Suprapubic skin (tissue), 4 donors: Measurements from ENCODE around the gene HLA-F.

ENCODE experiments used
- EP300 ChIP-seq: sonication (generic); formaldehyde crosslinking; IDR thresholded peaks from one replicate; pipeline ENCODE4 v1.6.1; 2017; ENCODE audit warnings: antibody characterized with exemption
- POLR2A ChIP-seq, 2 donors: fragments of 450-650 bp; IDR thresholded peaks; one replicate each; pipeline ENCODE4 v1.6.1; 2017; ENCODE audit warnings: antibody characterized with exemption in 2 of 2, mild to moderate bottlenecking in 2 of 2, moderate library complexity in 2 of 2
- POLR2AphosphoS5 ChIP-seq, 3 donors: sonication (generic); formaldehyde crosslinking; IDR thresholded peaks; one replicate each; pipeline ENCODE4 v1.6.1; 2017; ENCODE audit warnings: antibody characterized with exemption in 3 of 3
- TF ChIP-seq, protein P1 (sequence below), 2 donors: fragments of 200-600 bp in 1 of 2; fragments of 450-650 bp in 1 of 2; sonication (generic) in 1 of 2; IDR thresholded peaks; one replicate each; pipeline ENCODE4 v1.5.1; 2016 to 2019; ENCODE audit warnings: antibody characterized with exemption in 2 of 2, mild to moderate bottlenecking in 1 of 2, moderate library complexity in 1 of 2

DNA sequence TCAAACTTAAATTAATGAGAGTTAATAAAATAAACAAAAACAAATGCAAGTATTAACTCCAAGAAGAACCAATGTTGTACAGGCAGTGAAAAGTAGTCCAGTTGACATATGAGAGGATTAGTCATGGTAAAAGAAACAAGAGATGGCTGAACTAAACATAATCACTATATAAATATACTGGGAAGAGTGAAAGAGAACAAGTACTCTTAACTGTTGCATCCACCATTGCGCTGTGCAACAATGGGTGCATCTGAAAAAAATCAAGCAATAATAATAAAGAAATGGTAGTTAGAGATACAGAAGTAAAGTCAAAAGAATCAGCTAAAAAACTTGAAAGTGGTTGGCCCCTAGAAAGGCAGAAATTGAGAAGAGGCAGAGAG, 16.6 kb downstream of the HLA-F start:
- TF ChIP-seq, protein P1, sequence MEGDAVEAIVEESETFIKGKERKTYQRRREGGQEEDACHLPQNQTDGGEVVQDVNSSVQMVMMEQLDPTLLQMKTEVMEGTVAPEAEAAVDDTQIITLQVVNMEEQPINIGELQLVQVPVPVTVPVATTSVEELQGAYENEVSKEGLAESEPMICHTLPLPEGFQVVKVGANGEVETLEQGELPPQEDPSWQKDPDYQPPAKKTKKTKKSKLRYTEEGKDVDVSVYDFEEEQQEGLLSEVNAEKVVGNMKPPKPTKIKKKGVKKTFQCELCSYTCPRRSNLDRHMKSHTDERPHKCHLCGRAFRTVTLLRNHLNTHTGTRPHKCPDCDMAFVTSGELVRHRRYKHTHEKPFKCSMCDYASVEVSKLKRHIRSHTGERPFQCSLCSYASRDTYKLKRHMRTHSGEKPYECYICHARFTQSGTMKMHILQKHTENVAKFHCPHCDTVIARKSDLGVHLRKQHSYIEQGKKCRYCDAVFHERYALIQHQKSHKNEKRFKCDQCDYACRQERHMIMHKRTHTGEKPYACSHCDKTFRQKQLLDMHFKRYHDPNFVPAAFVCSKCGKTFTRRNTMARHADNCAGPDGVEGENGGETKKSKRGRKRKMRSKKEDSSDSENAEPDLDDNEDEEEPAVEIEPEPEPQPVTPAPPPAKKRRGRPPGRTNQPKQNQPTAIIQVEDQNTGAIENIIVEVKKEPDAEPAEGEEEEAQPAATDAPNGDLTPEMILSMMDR (IDR thresholded peaks at IDR 0.05): no peak
- TF ChIP-seq POLR2A (IDR thresholded peaks at IDR 0.05): no peak
- no peak for TF ChIP-seq POLR2AphosphoS5 (IDR thresholded peaks at IDR 0.05)
- no peak for TF ChIP-seq EP300
